SJSA1 (cell line): Measurements from ENCODE around the gene KRAS. TPM values are rescaled to one million over a fixed set of nuclear protein-coding genes. Genes with fewer than 3 reads are reported as not detected.
"Not testable (repeated sequence)": the region's sequence is repeated elsewhere in the genome, so short reads cannot be mapped to it uniquely, and the experiment has no call there.

Experiments used
- DNase-seq, 2 experiments: peaks; one replicate each; pipeline ENCODE4 v3.0.0-alpha.2; 2015 to 2020; ENCODE audit warnings: low spot score in 2 of 2, low read depth in 1 of 2
- H3K27ac ChIP-seq: fragments of 250-450 bp; sonication (Bioruptor Pico); 2 replicates; pipeline ENCODE4 v1.5.1; 2020; ENCODE audit warnings: mild to moderate bottlenecking, moderate library complexity
- H3K27me3 ChIP-seq: fragments of 250-450 bp; sonication (Bioruptor Pico); replicated peaks from 2 replicates; pipeline ENCODE4 v1.5.1; 2020; ENCODE audit warnings: mild to moderate bottlenecking, moderate library complexity
- H3K36me3 ChIP-seq: fragments of 250-450 bp; sonication (Bioruptor Pico); 2 replicates; pipeline ENCODE4 v1.5.1; 2020; ENCODE audit warnings: mild to moderate bottlenecking
- H3K4me1 ChIP-seq: fragments of 250-450 bp; sonication (Bioruptor Pico); replicated peaks from 2 replicates; pipeline ENCODE4 v1.6.1; 2021; ENCODE audit warnings: mild to moderate bottlenecking
- H3K4me3 ChIP-seq: fragments of 250-450 bp; sonication (Bioruptor Pico); 2 replicates; pipeline ENCODE4 v1.5.1; 2020; ENCODE audit warnings: mild to moderate bottlenecking
- H3K9me3 ChIP-seq: fragments of 250-450 bp; sonication (Bioruptor Pico); replicated peaks from 2 replicates; pipeline ENCODE4 v1.5.1; 2020; ENCODE audit warnings: mild to moderate bottlenecking
- total RNA-seq: library from RNA; depleted of rRNA; stranded (reverse); fragments of >200 nt; shearing (Covaris generic); gene quantifications from 2 replicates; pipeline ENCODE4 v1.2.3, GENCODE V29; 2014; rRNA removed

Gene KRAS
- 13.3 and 18.7 TPM in 2 replicates for total RNA-seq

DNA sequence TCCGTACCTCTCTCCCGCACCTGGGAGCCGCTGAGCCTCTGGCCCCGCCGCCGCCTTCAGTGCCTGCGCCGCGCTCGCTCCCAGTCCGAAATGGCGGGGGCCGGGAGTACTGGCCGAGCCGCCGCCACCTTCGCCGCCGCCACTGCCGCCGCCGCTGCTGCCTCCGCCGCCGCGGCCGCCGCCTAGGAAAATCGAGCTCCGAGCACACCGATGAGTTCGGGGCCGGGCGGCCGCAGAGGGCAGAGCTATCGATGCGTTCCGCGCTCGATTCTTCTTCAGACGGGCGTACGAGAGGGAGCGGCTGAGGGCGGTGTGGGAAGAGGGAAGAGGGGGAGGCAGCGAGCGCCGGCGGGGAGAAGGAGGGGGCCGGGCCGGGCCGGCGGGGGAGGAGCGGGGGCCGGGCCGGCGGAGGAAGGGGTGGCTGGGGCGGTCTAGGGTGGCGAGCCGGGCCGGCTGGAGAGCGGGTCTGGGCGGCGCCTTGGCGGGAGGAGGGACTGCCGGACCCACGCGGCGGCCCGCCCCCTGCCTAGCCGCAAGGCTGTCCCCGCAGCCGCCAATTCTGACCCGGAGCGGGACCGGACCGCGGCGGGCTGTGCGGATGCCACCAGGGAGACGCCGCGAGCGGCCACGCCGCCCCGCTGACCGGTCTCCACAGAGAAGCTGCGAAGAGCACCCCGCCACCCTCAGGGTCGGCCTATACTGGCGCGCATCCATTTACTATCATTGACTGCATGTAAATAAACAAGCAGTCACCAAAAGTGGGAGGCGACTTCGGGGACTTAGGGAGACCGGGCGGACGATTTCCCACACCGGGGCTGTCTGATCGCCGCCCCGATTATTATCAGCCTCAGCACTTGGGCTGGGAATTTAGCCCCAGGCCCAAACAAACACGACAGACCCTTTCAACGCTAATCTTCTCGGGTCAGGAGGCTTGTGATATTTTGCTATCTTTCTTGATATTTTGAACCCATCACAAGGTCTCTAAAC, at the start of gene KRAS:
Gene KRAS, minus strand, starts transcription at position 186 of the 987 bp plus-strand sequence.
- peaks cover 9% of the 10 kb centered on the region for H3K36me3 ChIP-seq
- H3K4me1 ChIP-seq = peaks cover 7% of the 10 kb centered on the region
- peak within 1 kb of the TSS; percentile 83 for H3K4me3 ChIP-seq
- peak within 1 kb of the TSS; percentile 81 for H3K27ac ChIP-seq
- no peaks in the 10 kb centered on the region for H3K27me3 ChIP-seq
- H3K9me3 ChIP-seq = no peaks in the 10 kb centered on the region
- DNase-seq = peak; percentile 91 to 98

DNA sequence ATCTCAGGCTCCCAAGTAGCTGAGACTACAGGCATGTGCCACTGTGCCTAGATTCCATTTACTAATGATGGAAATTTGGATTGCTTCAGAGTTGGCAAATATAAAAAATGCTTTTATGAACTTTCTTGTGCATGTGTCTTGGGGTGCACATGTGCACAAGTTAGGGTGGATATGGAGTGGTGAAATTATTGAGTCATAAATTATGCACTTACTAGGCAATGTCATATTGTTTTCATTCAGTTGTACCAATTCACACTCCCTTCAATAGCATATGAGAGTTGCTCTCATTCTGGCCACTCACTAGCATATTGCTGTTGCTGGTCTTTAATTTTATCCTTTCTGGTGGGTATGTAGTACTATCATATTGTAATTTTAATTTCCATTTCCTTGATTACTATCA, 45.7 kb upstream of the KRAS start:
- Histone ChIP-seq H3K27ac (no peak overlapping the region), H3K27me3 (no peaks in the 10 kb centered on the region), H3K36me3 (no peaks in the 10 kb centered on the region), H3K9me3 (no peaks in the 10 kb centered on the region), H3K4me3 (no peak overlapping the region), H3K4me1 (no peaks in the 10 kb centered on the region)
- DNase-seq = no peak

DNA sequence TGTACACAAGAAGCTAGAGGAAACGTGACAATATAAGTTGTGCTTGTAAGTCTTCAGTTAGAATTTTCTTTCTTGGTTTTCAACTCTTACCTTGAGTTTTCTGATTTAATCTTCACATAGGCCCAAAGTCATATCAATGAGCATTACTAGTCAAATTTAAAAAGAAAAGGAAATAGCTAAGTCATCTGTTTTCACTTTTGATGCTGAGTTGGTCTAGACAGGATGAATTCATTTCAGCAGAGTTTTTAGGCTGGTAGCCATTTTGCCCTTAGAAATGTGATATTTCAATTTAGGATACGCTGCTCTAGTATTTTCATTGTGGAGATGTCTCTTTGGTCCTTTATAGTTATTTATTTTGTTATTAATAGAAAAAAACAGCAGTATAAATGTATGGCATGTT, 44.6 kb upstream of the KRAS start:
- DNase-seq = no peak
- Histone ChIP-seq H3K9me3 (no peaks in the 10 kb centered on the region), H3K4me3 (no peak overlapping the region), H3K27ac (no peak overlapping the region), H3K36me3 (no peaks in the 10 kb centered on the region), H3K4me1 (no peaks in the 10 kb centered on the region), H3K27me3 (no peaks in the 10 kb centered on the region)

GRCh38 chr12:25293653-25294052, 42.9 kb upstream of the KRAS start:
- Histone ChIP-seq H3K9me3 (no peaks in the 10 kb centered on the region), H3K4me3 (no peak overlapping the region), H3K27me3 (no peaks in the 10 kb centered on the region), H3K4me1 (no peaks in the 10 kb centered on the region), H3K27ac (no peak overlapping the region), H3K36me3 (no peaks in the 10 kb centered on the region)
- DNase-seq = no peak

DNA sequence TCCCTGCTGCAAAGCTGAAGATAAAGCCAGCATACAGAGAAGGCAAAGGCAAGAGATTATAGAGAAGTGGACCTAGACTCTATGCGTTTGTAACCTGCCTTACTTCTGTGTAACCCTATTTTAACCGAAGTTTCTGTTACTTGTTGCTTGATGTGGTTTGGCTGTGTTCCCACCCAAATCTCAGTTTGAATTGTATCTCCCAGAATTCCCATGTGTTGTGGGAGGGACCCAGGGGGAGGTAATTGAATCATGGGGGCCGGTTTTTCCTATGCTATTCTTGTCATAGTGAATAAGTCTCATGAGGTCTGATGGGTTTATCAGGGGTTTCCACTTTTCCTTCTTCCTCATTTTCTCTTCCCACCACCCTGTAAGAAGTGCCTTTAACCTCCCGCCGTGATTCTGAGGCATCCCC, 42.1 kb upstream of the KRAS start:
- H3K36me3 ChIP-seq, H3K4me3 ChIP-seq, H3K27me3 ChIP-seq, DNase-seq, H3K9me3 ChIP-seq, H3K27ac ChIP-seq, H3K4me1 ChIP-seq: not testable (repeated sequence)

GRCh38 chr12:25287610-25288009, 36.9 kb upstream of the KRAS start:
- Histone ChIP-seq H3K27ac (no peak overlapping the region), H3K36me3 (no peaks in the 10 kb centered on the region), H3K4me1 (no peaks in the 10 kb centered on the region), H3K4me3 (no peak overlapping the region), H3K27me3 (no peaks in the 10 kb centered on the region), H3K9me3 (no peaks in the 10 kb centered on the region)
- DNase-seq = no peak

DNA sequence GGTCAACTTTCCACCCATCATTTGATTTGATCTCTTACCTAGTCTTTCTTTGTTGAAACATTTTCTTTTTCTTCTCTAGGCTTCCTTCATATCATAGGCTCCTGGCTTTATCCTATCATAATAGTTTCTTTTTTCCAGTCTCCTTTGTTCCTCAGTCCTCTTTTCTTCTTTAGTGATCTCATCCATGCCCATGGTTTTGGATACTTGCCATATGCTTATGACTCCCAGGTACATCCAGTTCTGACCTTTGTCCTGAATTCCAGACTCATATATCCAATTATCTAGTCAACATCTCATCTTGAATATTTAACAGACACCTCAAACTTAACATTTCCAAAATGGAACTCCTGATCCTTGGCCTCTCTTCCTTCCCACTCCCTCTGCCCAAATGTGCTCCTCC, 36.1 kb upstream of the KRAS start:
- Histone ChIP-seq H3K4me1 (no peaks in the 10 kb centered on the region), H3K9me3 (no peaks in the 10 kb centered on the region), H3K27ac (no peak overlapping the region), H3K4me3 (no peak overlapping the region), H3K36me3 (no peaks in the 10 kb centered on the region), H3K27me3 (no peaks in the 10 kb centered on the region)
- DNase-seq = no peak

DNA sequence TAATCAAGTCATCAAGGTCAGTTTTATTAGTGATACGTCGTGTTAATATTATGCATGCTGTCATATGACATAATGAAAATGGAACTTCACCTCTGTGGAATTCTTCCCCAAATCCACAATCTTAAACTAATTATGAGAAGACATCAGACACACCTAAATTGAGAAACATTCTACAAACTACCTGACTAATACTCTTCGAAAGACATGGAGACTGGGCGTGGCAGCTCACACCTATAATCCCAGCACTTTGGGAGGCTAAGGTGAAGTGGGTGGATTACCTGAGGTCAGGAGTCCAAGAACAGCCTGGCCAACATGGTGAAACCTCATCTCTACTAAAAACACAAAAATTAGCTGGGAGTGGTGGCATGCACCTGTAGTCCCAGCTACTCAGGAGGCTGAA, 33.3 kb upstream of the KRAS start:
- no peak overlapping the region for H3K27ac ChIP-seq
- no peak overlapping the region for H3K4me3 ChIP-seq
- no peaks in the 10 kb centered on the region for H3K9me3 ChIP-seq
- no peak for DNase-seq
- no peaks in the 10 kb centered on the region for H3K36me3 ChIP-seq
- H3K4me1 ChIP-seq = no peaks in the 10 kb centered on the region
- no peaks in the 10 kb centered on the region for H3K27me3 ChIP-seq

DNA sequence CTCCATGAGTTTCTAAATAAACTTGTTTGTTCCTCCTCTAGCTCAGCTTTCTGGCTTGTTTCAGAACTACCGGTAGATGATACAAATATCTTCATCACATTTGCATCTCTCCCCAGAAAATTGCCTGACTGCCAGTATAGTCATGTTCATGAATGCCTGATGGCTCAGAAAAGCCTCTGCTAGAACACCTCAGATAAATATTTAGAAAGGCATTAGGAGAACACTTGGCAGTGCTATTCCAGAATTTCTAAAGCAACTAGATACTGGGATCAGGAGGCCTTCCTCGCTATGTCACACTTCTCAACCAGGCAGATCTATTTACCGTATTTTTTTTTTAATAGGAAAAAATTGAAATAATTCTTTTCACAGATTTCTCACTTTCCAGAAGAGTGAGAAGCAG, 32.3 kb upstream of the KRAS start:
- Histone ChIP-seq H3K4me1 (no peaks in the 10 kb centered on the region), H3K27me3 (no peaks in the 10 kb centered on the region), H3K27ac (no peak overlapping the region), H3K9me3 (no peaks in the 10 kb centered on the region), H3K4me3 (no peak overlapping the region), H3K36me3 (no peaks in the 10 kb centered on the region)
- DNase-seq = no peak

GRCh38 chr12:25280082-25280481, 29.4 kb upstream of the KRAS start:
- H3K27ac ChIP-seq = no peak overlapping the region
- no peaks in the 10 kb centered on the region for H3K27me3 ChIP-seq
- H3K36me3 ChIP-seq = no peaks in the 10 kb centered on the region
- H3K4me3 ChIP-seq = no peak overlapping the region
- no peak for DNase-seq
- peaks cover 17% of the 10 kb centered on the region for H3K4me1 ChIP-seq
- H3K9me3 ChIP-seq = no peaks in the 10 kb centered on the region

DNA sequence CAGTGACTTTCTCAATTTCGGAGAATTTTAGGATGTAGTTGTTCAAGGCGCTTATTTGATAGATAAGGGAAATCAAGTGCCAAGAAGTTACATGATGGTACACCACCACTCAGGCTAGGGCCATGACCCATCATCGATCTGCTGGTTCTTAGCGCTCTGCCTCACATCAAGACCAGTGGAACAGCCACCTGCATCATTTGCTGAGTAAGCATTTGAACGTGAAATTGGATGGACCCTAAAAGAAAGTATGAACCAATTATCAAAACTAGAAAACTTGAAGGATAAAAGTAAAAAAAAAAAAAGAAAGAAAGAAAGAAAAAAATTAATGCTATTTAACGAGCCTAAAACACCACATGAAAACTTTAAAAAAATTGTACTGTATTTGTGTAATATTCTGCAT, 27.5 kb upstream of the KRAS start:
- H3K4me1 ChIP-seq = peaks cover 17% of the 10 kb centered on the region
- DNase-seq = no peak
- H3K27ac ChIP-seq = no peak overlapping the region
- H3K4me3 ChIP-seq = no peak overlapping the region
- no peaks in the 10 kb centered on the region for H3K9me3 ChIP-seq
- no peaks in the 10 kb centered on the region for H3K27me3 ChIP-seq
- H3K36me3 ChIP-seq = no peaks in the 10 kb centered on the region

DNA sequence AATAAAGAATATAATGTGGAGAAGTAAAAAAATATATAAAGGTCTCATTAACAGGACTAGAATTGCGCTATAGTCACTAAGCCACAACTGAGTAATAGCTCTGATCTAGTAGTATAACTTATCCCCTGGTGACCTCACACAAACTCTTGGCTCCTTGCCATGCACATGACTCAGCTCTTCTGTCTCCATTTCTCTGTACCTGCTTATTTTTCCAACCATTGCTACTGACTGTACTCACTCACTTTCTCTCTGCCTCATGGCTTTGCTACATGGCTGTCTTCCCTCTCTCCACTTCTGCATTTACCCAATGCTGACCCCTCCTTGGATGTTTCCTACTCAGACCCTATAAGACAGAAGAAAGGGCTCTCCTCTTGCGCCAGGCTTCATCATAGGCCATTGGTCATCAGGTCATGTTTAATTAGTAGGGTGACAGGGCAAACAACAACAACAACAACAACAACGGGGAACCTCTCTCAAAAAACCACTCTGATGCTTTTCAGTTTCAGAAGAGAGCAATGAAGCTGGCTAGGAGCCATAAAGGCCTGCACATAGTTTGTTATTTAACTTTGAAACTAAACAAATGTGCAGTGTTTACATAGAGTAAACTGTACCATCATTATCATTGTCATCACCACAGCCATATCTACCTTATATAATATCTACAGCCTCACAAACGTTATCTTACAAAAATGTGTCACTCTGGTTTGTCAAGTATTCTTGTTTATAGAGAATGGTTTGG, 25.6 kb upstream of the KRAS start:
- Histone ChIP-seq H3K4me1 (peaks cover 17% of the 10 kb centered on the region), H3K9me3 (no peaks in the 10 kb centered on the region), H3K27ac (peak overlapping the region; percentile 78), H3K27me3 (no peaks in the 10 kb centered on the region), H3K4me3 (no peak overlapping the region), H3K36me3 (no peaks in the 10 kb centered on the region)
- peak; percentile 87 to 92 for DNase-seq

DNA sequence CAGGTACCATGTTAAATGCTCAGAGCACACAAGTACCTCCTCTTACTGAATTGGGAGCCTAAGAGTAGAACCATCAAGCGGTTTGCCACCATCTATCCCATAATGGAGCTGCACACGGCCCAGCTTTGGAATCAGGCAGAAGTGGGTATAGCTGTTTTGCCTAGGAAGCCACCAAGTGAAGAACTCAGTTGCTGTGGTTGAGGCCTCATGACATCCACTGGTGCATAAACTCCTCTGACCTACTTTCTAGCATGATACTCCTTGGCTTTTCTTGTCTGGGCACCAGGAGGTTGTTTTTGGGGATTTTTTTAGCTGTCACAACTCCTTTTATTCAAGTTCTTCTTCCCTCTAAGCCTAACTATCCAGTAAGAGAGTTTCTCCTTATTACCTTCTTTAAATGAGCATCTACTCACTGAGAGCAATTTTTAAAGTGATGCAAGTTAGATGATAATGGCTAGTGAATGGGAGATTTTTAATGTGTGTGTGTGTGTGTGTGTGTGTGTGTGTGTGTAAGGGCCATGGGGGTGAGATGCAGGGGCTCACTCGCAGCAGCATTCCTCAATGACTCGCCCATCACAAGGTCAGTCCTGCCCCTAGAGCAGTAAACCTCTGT, 20.9 kb upstream of the KRAS start:
- Histone ChIP-seq H3K27ac (no peak overlapping the region), H3K9me3 (no peaks in the 10 kb centered on the region), H3K36me3 (no peaks in the 10 kb centered on the region), H3K4me3 (no peak overlapping the region), H3K27me3 (no peaks in the 10 kb centered on the region), H3K4me1 (peaks cover 9% of the 10 kb centered on the region)
- no peak for DNase-seq

- H3K27ac ChIP-seq = no peak overlapping the region
- no peaks in the 10 kb centered on the region for H3K4me1 ChIP-seq
- H3K9me3 ChIP-seq = no peaks in the 10 kb centered on the region
- H3K36me3 ChIP-seq = no peaks in the 10 kb centered on the region
- H3K27me3 ChIP-seq = no peaks in the 10 kb centered on the region
- no peak for DNase-seq
- H3K4me3 ChIP-seq = no peak overlapping the region
Measured at GRCh38 chr12:25269701-25270100, 19.0 kb upstream of the KRAS start.
